ENCODE data around the gene TMEM53. TPM values are rescaled to one million over a fixed set of nuclear protein-coding genes. Genes with fewer than 3 reads are reported as not detected.

TMEM53 gene
- total RNA-seq, 4 donors from 2014 or later = 3.9 to 10.4 (median 8.0) TPM

DNA sequence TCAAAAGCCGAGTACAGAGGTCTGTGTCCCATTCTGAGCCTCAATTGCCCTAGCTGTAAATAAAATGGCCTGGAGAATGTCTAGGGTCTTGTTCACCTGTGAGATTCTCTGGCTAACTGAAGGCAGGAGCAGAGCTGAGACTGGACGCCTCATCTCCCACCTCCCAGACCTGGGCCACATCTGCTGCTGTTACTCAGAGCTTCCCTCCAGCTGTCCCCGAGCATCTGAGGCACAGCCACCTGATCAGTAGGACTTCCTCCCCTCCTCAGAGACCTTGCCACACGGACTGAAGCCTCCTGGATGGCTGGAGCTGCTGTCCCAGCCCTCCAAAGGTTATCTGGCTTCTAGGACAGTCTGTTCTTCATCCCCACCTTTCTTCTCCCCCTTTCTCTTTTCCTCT lies 62.4 kb downstream of the TMEM53 start:
- Histone ChIP-seq H3K27me3 (peaks cover 3% of the 10 kb centered on the region), H3K27ac (no peak overlapping the region), H3K4me1 (peaks cover 0 to 1% of the 10 kb centered on the region in 2 donors), H3K9me3 (no peaks in the 10 kb centered on the region), H3K36me3 (no peaks in the 10 kb centered on the region), H3K4me3 (replicated peaks in 1 of 3) (no peak overlapping the region)
- TF ChIP-seq POLR2A (IDR thresholded peaks at IDR 0.05) = no peak
- TF ChIP-seq, protein P1, sequence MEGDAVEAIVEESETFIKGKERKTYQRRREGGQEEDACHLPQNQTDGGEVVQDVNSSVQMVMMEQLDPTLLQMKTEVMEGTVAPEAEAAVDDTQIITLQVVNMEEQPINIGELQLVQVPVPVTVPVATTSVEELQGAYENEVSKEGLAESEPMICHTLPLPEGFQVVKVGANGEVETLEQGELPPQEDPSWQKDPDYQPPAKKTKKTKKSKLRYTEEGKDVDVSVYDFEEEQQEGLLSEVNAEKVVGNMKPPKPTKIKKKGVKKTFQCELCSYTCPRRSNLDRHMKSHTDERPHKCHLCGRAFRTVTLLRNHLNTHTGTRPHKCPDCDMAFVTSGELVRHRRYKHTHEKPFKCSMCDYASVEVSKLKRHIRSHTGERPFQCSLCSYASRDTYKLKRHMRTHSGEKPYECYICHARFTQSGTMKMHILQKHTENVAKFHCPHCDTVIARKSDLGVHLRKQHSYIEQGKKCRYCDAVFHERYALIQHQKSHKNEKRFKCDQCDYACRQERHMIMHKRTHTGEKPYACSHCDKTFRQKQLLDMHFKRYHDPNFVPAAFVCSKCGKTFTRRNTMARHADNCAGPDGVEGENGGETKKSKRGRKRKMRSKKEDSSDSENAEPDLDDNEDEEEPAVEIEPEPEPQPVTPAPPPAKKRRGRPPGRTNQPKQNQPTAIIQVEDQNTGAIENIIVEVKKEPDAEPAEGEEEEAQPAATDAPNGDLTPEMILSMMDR (IDR thresholded peaks at IDR 0.05) = no peak
- DNase-seq = no peak
- intact Hi-C loops (cut with DNase I) = no loop called here
- WGBS, 2 donors = 69 to 72% methylated on average over 4 of the region's 4 CpGs

DNA sequence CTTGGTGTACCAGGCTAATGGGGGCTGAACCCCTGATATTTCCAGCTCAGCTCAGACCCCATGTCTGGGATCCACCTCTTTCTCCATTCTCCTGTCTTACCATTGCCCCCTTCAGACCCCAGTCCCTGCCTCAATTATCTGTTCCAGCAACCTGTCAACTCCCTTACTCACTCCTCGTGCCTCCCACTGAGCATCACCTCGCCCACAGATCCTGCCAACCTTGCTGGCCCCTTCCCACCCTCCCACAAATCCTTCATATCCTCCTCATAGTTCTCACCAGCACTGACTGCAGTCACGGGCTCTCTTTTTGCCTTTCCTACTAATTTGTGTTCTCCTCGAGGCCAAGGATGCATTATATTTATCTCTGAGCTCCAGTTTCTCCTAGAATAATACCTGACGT lies 62.9 kb downstream of the TMEM53 start:
- intact Hi-C loops (cut with DNase I) = no loop called here
- WGBS, 2 donors = 82 to 83% methylated on average over 5 of the region's 5 CpGs
- no peak for DNase-seq
- no peak overlapping the region for H3K4me3 ChIP-seq (replicated peaks in 1 of 3)
- TF ChIP-seq POLR2A (IDR thresholded peaks at IDR 0.05) = no peak
- TF ChIP-seq, protein P1 (IDR thresholded peaks at IDR 0.05) = no peak
- H3K36me3 ChIP-seq = no peaks in the 10 kb centered on the region
- H3K27ac ChIP-seq = no peak overlapping the region
- H3K27me3 ChIP-seq = peaks cover 3% of the 10 kb centered on the region
- H3K9me3 ChIP-seq = no peaks in the 10 kb centered on the region
- H3K4me1 ChIP-seq = no peaks in the 10 kb centered on the region

- no peak overlapping the region for H3K27ac ChIP-seq
- TF ChIP-seq, protein P1 (IDR thresholded peaks at IDR 0.05) = no peak
- no peak for TF ChIP-seq POLR2A (IDR thresholded peaks at IDR 0.05)
- H3K36me3 ChIP-seq = no peaks in the 10 kb centered on the region
- no peaks in the 10 kb centered on the region for H3K4me1 ChIP-seq
- intact Hi-C loops (cut with DNase I) = no loop called here
- no peak for DNase-seq
- no peaks in the 10 kb centered on the region for H3K9me3 ChIP-seq
- H3K4me3 ChIP-seq (replicated peaks in 1 of 3) = no peak overlapping the region
- WGBS, 2 donors = 67 to 91% methylated on average over 10 to 12 of the region's 12 CpGs
- peaks cover 3% of the 10 kb centered on the region for H3K27me3 ChIP-seq
Measured at GRCh38 chr1:44610527-44611148, 63.6 kb downstream of the TMEM53 start.

DNA sequence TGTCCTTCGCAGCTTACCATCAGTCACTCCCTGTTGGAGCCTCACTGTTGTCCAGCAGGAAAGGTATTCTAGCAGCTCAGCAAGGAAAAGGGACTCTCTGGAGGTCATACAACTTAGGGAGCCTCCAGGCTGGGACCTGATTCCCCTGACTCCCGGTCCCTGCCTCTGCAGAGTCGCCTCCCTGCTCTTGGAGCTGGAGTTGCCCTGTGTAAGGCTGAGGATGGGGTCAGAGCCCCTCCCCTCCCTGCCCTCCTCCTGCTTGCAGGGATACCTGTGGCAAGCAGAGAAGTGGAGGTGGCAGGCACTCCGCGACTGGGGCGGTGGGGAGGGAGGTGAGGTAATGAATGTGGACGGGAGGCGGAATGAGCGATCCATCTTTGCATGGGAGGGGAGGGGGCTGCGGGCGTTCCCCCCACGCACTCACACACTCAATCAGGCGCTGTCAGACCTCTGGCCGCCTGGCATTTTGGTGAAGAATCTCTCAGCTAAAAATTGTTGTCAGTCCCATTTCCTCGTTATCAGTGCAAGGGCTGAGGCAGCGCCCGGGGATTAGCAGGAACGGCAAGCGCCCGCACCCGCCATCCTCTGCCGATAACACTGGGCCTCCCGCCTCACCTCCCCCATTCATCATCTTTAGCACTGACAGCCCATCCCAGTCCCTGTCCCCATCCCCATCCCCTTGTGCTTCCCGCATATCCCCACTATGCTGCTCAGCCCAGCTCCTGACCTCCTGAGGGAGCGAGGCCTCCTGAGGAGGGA lies 64.3 kb downstream of the TMEM53 start:
- H3K36me3 ChIP-seq = no peaks in the 10 kb centered on the region
- no peak overlapping the region for H3K27ac ChIP-seq
- 75 to 77% methylated on average over 19 to 24 of the region's 25 CpGs for WGBS, 2 donors
- TF ChIP-seq, protein P1 (IDR thresholded peaks at IDR 0.05) = no peak
- no peak for TF ChIP-seq POLR2A (IDR thresholded peaks at IDR 0.05)
- H3K9me3 ChIP-seq = no peaks in the 10 kb centered on the region
- no peak overlapping the region for H3K4me3 ChIP-seq (replicated peaks in 1 of 3)
- no peaks in the 10 kb centered on the region for H3K4me1 ChIP-seq
- intact Hi-C loops (cut with DNase I) = no loop called here
- DNase-seq = no peak
- H3K27me3 ChIP-seq = peaks cover 3% of the 10 kb centered on the region

GRCh38 chr1:44609412-44609767 lies 64.9 kb downstream of the TMEM53 start:
- TF ChIP-seq, protein P1 (IDR thresholded peaks at IDR 0.05) = peak in 4 of 6 experiments; percentile 17 to 24 (median 20)
- TF ChIP-seq POLR2A (IDR thresholded peaks at IDR 0.05) = no peak
- 39 to 46% methylated on average over 5 to 10 of the region's 10 CpGs for WGBS, 2 donors
- H3K36me3 ChIP-seq = no peaks in the 10 kb centered on the region
- intact Hi-C loops (cut with DNase I) = no loop called here
- peaks cover 0 to 1% of the 10 kb centered on the region in 2 donors for H3K4me1 ChIP-seq
- DNase-seq = peak; percentile 19 to 23
- no peak overlapping the region for H3K27ac ChIP-seq
- H3K4me3 ChIP-seq (replicated peaks in 1 of 3) = no peak overlapping the region
- no peaks in the 10 kb centered on the region for H3K9me3 ChIP-seq
- peaks cover 3% of the 10 kb centered on the region for H3K27me3 ChIP-seq

All from thyroid gland (tissue), 4 donors.